Stimulated activated CD4-positive, alpha-beta T cell treated with anti-CD3 and anti-CD28 coated beads, Interleukin-2, amount 100 ng/mL, for 4 hours (primary cell): ENCODE measurements around the gene KRTCAP2.
"Not testable (repeated sequence)": the region's sequence is repeated elsewhere in the genome, so short reads cannot be mapped to it uniquely, and the experiment has no call there.

Source experiments
- DNase-seq: peaks from one replicate; pipeline ENCODE4 v3.0.0-alpha.2; 2020; ENCODE audit warnings: low read depth

The KRTCAP2 gene

GRCh38 chr1:155199792-155200191 is 26.7 kb upstream of the KRTCAP2 start:
- DNase-seq, result no peak

GRCh38 chr1:155198547-155198906 is 25.4 kb upstream of the KRTCAP2 start:
- DNase-seq, result no peak

GRCh38 chr1:155197901-155198546 is 24.9 kb upstream of the KRTCAP2 start:
- no peak for DNase-seq

GRCh38 chr1:155196893-155197638 is 24.0 kb upstream of the KRTCAP2 start:
- no peak for DNase-seq

DNA sequence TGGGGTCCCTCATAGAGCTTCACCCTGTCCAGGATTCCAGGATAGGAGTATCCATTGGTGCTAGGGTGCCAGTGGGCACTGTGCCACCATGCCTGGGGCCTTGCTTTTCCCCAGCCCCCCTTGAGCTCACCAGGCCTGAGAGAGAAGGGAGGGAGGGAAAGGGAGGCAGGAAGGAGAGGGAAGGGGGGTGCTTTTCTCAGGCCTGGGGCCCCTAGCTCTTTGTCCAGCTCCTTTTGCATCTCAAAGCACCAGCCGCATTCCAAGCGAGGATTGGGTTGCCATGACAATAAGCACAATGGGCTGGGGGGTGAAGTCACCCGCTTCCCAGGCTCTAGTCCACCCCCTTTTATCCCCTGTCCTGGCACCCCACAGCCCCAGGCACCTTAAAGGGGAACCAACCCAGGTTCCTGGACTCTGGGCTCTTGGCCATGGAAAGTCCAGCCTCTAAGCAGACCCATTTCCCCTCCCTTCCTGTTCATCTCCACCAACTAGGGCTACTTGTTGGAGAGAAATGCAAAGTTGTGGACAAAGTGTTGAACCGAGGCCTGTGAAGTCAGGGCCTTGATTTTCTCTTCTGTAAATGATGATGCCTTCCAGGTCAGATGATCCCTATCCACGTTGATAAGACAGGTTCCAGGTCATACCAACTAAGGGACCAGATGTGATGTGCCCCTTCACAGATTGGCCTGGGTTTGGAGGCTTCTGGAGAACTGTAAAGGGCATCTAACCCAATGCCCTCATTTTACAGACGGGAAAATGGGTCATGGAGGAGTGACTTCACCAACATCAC is 23.2 kb upstream of the KRTCAP2 start:
- no peak for DNase-seq

DNA sequence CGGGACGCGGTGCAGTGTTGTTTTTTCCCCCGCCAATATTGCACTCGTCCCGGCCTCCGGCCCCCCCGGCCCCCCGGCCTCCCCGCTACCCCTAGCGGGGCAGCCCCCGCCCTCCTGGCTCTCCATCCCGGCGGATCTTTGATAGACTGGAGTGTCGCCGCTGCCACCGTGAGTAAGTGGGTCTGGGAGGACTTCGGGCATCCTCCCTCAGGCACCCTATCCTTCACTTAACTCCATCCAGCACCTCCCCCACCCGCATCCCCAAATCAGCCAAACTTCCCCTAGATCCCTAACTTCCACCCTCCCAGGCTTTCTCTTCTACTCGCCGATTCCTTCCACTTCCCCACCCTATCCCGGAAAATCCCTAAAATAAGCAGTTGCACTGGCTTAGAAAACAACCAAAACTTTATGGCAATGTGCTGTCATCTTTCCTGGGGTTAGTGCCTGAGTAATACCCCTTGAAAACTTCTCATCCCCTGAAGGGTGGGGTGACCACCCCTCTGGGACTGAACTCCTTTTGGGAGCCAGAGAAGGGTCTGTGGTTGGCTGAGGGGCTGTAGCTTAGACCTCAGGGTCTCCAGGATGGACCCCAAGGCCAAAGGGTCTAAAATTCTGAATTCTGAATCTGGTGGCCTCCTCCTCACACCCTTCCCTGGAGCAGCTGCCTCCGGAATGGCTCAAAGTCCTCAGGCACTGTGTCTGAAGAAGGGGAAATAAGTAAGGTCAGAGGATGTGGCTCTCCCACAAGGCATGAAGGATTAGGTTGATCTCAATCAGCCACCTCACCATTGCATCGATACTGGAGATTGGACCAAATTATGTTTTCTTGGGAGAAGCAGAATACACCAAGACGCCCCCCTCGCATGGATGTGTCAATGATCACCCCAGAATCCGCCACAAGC is 22.3 kb upstream of the KRTCAP2 start:
- no peak for DNase-seq

DNA sequence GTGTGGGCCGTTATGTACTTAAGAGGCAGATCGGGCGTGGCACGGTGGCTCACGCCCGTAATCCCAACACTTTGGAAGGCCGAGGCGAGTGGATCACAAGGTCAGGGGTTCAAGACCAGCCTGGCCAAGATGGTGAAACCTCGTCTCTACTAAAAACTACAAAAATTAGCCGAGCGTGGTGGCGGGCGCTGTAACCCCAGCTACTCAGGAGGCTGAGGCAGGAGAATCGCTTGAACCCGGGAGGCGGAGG is 20.8 kb upstream of the KRTCAP2 start:
- DNase-seq, result not testable (repeated sequence)

- peak; percentile 58 for DNase-seq
Observed at GRCh38 chr1:155193275-155193990, 20.3 kb upstream of the KRTCAP2 start.

DNA sequence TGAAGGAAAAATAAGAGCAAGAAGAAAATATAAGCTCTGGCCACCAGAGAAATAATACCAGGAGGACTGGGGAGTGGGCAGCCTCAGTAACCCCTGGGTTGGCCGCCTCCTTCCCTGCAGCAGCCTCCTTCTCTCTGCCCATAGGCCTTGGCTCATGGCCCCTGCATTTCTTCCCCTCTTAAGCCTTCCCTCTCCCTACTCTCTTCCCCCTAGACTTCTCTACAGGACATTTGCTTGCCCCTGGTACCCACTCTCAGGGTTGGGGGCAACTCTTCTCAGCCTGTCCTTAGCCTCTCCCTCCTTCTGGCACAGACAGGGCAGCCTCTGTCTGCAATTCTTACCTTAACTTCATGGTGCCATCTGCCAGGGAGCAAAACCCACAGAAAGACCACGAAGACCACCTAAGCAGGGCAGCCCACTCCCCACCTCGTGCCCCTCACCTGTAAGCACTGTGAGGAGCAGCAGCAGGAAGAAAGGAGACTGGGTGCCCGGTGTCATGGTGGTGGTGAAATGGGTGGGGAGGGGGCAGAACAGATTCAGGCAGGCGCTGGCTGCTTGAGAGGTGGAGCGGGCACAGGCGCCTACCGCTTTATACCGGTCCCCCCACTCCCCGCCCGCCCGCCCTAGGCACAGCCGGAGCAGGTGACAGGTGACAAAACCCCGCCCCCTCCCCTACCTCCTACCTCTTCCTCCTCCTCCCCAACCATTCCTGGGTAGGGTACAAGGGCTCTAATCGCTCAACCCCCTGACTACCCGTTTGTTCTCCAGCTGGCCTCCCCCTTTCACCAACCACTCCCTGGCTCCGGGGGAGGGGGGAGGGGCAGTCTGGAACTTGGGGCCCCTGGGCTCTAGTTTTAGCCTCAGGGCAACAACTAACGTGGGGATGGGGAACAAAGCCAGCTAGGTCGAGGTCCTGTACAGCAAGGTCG is 19.5 kb upstream of the KRTCAP2 start:
- DNase-seq, result peak; percentile 39

- no peak for DNase-seq
Observed at GRCh38 chr1:155191904-155192303, 18.8 kb upstream of the KRTCAP2 start.

GRCh38 chr1:155189926-155190325 is 16.8 kb upstream of the KRTCAP2 start:
- not testable (repeated sequence) for DNase-seq

GRCh38 chr1:155188268-155188667 is 15.2 kb upstream of the KRTCAP2 start:
- DNase-seq, result no peak

DNA sequence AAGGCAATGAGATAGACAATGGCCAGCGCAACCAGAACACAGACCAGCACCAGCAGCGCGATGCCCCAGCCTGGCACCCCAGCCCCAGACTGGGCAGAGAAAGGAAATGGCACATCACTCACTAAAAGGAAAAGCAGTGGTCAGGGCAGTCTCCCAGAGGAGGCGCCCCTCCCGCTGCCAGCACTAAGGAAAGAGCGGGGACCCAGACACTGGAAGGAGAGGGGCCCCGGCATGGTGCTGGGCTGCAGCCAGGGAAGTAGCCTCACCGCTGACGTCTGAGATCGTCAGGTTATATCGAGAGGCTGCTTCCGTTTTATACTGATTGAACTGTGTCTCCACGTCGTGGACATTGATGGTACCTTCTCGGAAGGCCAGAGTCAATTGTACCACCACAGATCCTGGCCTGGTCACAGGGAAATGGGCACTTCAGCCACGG is 14.4 kb upstream of the KRTCAP2 start:
- DNase-seq, result no peak

GRCh38 chr1:155186794-155187455 is 13.8 kb upstream of the KRTCAP2 start:
- no peak for DNase-seq

- DNase-seq, result no peak
Observed at GRCh38 chr1:155186067-155186793, 13.1 kb upstream of the KRTCAP2 start.

DNA sequence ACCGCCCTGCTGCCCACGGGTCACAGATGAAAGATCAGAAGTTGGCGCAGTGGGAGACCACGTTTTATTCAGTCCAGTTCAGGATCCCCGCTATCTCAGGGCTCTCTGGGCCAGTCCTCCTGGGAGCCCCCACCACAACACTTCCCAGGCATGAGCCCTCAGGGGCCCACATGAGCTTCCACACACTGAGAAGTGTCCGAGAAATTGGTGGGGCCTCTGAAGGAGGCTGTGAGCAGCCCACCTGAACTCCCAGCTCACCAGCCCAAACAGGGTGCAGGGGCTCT is 12.6 kb upstream of the KRTCAP2 start:
- no peak for DNase-seq

DNA sequence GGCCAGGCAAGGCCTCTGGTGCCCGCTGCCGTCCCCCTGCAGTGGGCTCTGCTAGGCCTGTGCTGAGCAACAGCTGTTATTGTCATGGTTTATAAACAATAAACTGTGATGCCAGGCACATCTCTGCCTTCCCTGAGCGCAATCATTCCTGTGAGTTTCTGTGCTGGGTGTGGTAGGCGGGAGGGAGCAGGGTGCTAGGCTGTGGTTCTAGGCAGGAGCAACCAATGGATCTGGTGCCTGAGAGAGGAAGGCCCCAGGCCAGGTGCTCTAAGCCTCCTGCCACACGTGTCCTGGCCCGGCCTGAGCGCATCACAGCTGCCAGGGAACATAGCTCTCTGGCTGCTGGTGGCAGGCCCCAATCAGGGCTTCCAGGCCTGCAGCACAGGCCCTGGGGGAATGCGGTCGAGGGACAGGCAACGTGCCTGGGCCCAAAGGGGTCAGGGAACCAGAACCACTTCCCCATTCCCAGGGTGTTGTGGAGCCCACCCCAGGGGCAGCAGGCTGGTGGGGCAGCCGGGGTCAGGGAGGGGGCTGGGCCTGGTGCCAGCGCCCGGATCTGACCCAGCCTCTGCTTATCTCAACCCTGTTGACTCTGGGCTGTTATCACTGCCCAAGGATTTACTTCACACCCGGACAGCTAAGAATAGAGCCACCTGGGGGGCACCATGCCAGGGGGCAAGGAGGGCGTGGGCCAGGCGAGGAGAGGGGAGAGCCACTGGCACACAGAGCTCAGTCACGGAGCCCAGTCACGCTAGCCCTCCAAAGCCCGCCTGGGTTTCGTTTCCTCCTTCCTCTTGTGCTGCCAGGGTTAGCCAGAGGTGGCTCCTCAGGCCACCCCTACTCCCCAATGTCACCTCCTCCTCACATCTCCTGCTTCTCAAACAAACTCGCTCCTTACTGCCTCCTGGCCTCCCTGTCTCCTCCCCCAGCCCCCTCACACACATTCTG is 12.0 kb upstream of the KRTCAP2 start:
- no peak for DNase-seq

GRCh38 chr1:155184351-155184811 is 11.3 kb upstream of the KRTCAP2 start:
- DNase-seq, result no peak
